ENCODE measurements around the gene ERFL.
"Not testable (repeated sequence)": the region's sequence is repeated elsewhere in the genome, so short reads cannot be mapped to it uniquely, and the experiment has no call there.

The ERFL gene

DNA sequence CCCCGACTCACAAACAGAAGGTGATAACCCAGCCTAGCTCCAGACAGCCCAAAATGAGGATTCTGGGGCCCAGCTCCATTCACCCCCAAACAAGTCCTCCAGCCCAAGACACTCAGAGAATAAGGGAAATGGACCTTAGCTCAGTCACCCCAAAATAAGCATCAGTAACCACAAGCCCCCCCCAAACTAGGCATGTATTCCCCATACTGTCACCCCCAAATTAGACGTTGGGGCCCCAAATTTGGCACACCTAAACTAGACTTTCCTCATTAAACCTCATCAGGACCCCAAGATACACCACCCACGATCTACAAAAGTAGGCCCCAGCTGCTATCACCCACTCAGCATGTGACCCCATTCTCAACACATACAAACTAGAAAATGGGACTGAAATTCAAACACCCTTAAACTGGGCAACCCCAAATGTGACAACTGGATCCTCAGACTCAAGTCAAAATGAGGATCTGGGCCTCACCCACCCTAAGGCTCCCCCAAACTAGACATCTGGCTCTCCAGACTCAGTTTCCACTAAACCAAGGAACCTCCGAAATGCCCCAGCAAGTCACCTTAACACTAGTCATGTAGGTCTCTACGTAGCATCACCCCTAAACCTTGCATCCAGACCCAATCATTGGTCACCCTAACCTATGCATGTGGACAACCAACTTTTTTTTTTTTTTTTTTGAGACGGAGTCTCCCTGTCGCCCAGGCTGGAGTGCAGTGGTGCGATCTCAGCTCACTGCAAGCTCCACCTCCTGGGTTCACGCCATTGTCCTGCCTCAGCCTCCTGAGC is 13.4 kb upstream of the ERFL start:
- DNase-seq: no peak

DNA sequence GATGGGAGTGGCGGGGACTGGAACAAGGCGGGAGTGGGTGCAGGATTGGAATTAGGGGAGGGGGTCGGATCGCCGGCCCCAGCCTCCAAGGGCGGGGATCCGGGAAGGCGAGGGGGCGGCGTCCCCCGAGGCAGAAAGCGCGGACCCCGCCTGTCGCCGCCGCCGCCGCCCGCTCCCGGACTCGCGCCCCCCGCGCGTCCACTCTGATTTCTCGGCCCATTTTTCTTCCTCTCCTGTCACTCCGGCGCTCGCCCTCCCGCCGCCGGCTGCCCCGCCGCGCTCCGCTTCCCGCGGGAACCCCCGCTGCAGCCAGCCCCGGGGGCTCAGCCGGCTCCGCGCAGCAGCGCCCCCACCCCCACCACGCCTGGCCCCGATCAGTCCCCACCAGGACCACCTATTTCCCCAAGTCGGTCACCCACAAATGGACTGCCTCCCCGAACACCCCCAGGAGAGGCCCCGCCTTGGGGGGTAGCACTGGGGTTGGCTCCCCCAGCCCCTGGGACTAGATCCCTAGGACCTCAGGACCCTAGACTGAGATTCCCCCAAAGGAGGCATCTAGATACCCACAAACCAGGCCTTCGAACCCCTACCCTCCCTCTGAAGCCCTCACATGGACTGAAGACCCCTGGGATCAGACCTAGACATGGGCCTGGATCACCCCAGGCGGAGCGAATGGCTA is 12.6 kb upstream of the ERFL start:
- no peak for DNase-seq

- DNase-seq: no peak
Measured at GRCh38 chr19:41939861-41940730, 11.8 kb upstream of the ERFL start.

GRCh38 chr19:41939209-41939608 is 11.0 kb upstream of the ERFL start:
- DNase-seq: not testable (repeated sequence)

- DNase-seq: no peak
Measured at GRCh38 chr19:41937525-41938468, 9.5 kb upstream of the ERFL start.

- DNase-seq: no peak
Measured at GRCh38 chr19:41936961-41937360, 8.7 kb upstream of the ERFL start.

- no peak for DNase-seq
Measured at GRCh38 chr19:41936416-41936850, 8.2 kb upstream of the ERFL start.

DNA sequence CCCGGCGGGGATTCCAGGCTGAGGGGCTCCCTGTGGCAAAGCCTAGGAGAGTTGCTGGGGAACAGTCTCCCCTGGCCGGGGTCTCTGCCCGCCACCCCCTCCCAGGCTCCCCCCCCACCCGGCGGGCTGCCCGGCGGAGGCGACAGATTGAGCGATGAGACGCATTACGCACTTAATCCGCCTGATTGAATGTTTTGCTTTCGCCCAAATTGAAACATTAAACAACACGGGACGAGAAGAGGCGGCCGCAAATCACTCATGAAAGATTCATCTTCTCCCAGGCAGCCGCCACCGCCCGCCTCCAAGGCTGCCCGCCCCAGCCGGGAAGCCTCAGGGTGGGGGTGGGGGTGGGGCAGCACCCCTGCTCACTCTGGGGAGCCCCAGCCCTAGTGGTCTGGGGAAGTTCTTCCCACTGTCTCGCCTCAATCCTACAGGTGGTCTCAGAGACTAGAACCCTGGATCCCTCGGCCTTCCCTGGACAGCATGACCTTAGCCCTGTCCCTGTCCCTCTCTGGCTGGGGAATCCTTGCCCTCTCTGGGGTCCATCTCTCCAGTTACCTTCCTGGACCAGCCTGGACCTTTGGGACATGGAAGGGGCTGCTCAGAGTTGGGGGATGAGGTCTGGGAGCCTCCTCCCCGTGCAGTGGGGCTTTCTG is 7.6 kb upstream of the ERFL start:
- no peak for DNase-seq

DNA sequence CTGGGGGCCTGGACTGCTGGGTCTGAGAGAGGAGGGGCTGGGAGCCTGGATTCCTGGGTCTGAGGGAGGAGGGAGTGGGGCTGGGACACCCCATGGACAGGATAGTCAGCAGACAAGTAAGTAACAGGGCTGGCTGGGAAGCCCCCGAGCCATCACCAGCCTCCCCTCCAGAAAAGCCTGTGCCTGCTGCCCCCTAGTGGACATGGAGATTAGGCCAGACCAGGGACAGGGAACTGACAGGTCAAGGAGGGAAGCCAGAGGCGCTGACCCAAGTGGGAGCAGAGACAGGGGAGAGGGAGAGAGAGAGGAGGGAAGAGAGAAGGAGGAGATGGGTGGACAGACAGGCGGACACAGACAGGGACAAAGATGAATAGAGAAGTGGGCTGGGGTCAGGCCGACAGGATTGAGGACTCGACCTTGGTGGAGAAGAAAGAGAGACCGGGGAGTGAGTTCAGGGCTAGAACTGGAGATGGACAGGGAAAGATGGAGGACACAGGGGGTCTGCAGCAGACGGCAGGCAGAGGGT is 6.7 kb upstream of the ERFL start:
- no peak for DNase-seq

DNA sequence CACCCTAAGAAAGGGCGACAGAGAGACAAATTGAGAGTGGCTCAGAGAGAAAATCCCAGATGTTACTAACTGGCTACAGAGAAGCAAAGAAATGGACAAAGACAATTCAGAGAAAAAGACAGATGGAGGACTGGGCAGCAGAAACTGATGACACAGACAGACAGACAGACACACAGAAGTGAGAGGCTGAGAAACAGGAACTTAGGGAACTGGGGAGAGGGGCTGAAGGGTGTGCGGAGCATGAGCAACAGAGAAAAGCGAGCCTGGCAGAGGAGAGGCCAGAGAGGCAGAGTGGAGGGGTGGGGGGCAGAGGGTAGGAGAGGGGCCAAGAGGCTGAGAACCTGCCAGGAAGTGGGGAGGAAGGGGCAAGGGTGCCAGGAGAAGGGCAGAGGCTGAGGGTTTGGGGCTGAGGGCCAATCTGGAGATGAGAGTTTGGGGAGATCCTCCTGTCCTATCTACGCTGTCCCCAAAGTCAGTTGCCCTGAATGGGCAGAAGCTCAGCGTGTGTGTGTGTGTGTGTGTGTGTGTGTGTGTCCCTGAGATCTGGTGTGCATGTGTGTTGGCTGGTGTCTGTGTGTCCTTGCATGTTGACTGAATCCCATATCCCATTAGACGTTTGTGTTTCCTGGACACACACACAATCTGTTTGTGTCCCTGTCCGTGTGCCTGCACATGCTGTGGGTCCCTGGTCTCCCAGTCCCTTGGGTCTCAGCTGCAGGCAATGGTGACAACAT is 5.6 kb upstream of the ERFL start:
- no peak for DNase-seq

GRCh38 chr19:41932720-41933332 is 4.6 kb upstream of the ERFL start:
- DNase-seq: no peak

- DNase-seq: no peak
Measured at GRCh38 chr19:41932259-41932719, 4.0 kb upstream of the ERFL start.

GRCh38 chr19:41930926-41931592 is 2.8 kb upstream of the ERFL start:
- peak; percentile 51 for DNase-seq

- DNase-seq: no peak
Measured at GRCh38 chr19:41930322-41930722, 2.1 kb upstream of the ERFL start.

DNA sequence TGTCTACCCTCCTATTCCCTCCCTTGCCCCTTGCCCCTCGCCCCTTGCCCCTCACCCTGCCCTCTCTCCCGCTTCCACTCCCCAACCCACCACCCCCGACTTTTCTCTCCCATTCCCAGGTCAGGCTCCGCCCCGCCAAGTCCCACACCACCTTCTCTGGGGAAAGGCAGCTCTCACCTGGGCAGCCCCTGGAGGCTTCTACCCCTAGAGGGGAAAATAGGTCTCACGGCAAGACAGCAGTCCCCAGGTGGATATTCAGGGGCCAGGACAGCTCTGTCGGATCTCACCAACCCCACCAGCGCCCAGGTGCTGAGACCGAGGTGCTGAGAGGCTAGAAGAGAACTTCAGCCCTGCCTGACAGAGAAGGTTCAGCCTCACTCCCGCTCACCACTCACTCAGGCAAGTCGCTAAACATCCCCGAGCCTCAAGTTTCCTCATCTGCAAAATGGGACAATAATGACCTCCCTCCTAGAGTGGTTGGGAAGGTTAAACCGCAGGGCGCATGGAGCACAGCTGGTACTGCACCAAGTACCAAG is 1.4 kb upstream of the ERFL start:
- DNase-seq: no peak

GRCh38 chr19:41928754-41929535 is 696 bp upstream of the ERFL start:
- no peak for DNase-seq

DNA sequence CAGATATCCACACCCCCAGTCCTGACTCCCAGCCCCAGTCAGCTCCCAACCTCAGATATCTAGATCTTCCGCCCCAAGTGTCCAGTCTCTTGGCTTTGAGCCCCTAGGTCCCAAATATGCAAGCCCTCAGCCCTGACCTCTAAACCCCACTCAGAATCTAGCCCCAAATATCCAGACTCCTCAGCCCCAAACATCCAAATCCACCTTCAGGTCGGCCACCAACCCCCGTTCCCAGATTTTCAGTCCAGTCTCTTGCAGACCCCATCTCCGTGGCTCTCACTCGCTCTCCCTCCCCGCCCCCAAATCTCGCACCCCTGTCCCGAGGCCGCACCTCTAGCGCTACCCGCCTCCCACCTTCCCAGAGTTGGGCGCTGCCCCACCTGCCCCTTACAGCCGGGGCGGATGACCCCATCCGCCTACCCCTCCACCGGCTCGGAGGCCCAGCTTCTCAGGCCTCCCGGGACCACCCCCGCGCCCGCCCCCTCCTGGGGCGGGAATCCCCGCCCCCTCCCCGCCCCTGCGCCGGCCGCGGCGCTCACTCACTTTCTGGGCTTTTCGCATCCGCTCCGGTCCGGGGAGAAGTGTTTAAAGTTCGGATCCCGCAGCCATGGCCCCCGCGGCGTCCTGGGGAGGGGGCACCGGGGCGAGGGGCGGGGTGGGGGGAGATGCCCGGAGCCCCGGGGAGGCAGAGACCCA is 604 bp downstream of the ERFL start:
- DNase-seq: no peak

All from NCI-H524 treated with DMSO at 0.1 percent for 48 hours (cell line).